Hepatocyte (in vitro differentiated cells): ENCODE data around the gene GIPR. TPM values are rescaled to one million over a fixed set of nuclear protein-coding genes. Genes with fewer than 3 reads are reported as not detected.

ENCODE experiments used
- DNase-seq: peaks from one replicate; pipeline ENCODE4 v3.0.0-alpha.2; 2016; ENCODE audit warnings: low spot score
- H2AFZ ChIP-seq: fragments of 200-600 bp; sonication (generic); 2 replicates; pipeline ENCODE4 v1.6.0; 2016; ENCODE audit warnings: antibody characterized with exemption, mild to moderate bottlenecking
- H3K27ac ChIP-seq: fragments of 200-600 bp; sonication (generic); 2 replicates; pipeline ENCODE4 v1.5.1; 2016; ENCODE audit warnings: mild to moderate bottlenecking
- H3K27me3 ChIP-seq: fragments of 200-600 bp; sonication (generic); 2 replicates; pipeline ENCODE4 v1.6.1; 2016
- H3K36me3 ChIP-seq: fragments of 200-600 bp; sonication (generic); replicated peaks from 2 replicates; pipeline ENCODE4 v1.5.1; 2016; ENCODE audit warnings: low read depth; ENCODE audit not compliant: insufficient read depth
- H3K4me1 ChIP-seq: fragments of 200-600 bp; sonication (generic); 2 replicates; pipeline ENCODE4 v1.5.1; 2016; ENCODE audit warnings: mild to moderate bottlenecking, moderate library complexity; ENCODE audit not compliant: insufficient read depth
- H3K4me2 ChIP-seq: fragments of 200-600 bp; sonication (generic); 2 replicates; pipeline ENCODE4 v1.6.0; 2016
- H3K4me3 ChIP-seq: fragments of 200-600 bp; sonication (generic); 2 replicates; pipeline ENCODE4 v1.5.1; 2016; ENCODE audit warnings: mild to moderate bottlenecking
- H3K79me2 ChIP-seq: fragments of 200-600 bp; sonication (generic); 2 replicates; pipeline ENCODE4 v1.6.0; 2017; ENCODE audit warnings: mild to moderate bottlenecking
- H3K9me2 ChIP-seq: fragments of 200-600 bp; sonication (generic); replicated peaks from 2 replicates; pipeline ENCODE4 v1.6.0; 2017; ENCODE audit warnings: mild to moderate bottlenecking; ENCODE audit not compliant: insufficient read depth
- H3K9me3 ChIP-seq: fragments of 200-600 bp; sonication (generic); 2 replicates; pipeline ENCODE4 v1.5.1; 2016; ENCODE audit warnings: low read depth, mild to moderate bottlenecking
- H4K20me1 ChIP-seq: fragments of 200-600 bp; sonication (generic); 2 replicates; pipeline ENCODE4 v1.6.0; 2016; ENCODE audit warnings: mild to moderate bottlenecking; ENCODE audit not compliant: insufficient read depth, poor library complexity, severe bottlenecking
- CTCF ChIP-seq: fragments of 200-600 bp; sonication (generic); IDR thresholded peaks from 2 replicates; pipeline ENCODE4 v1.5.1; 2016; ENCODE audit warnings: antibody characterized with exemption, mild to moderate bottlenecking; ENCODE audit not compliant: poor library complexity
- EZH2 ChIP-seq: fragments of 200-600 bp; sonication (generic); IDR thresholded peaks from 2 replicates; pipeline ENCODE4 v1.6.1; 2016; ENCODE audit warnings: antibody characterized with exemption, mild to moderate bottlenecking, borderline replicate concordance
- EZH2phosphoT487 ChIP-seq: fragments of 200-600 bp; sonication (generic); IDR thresholded peaks from one replicate; pipeline ENCODE4 v1.6.1; 2018; ENCODE audit warnings: antibody characterized with exemption, mild to moderate bottlenecking, low read depth, moderate library complexity; ENCODE audit not compliant: unreplicated experiment, severe bottlenecking
- WGBS: methylation state at CpG from one replicate; pipeline ENCODE4 v1.1.6; 2016; ENCODE audit warnings: low lambda C conversion rate; ENCODE audit errors: missing lambda C conversion rate; 5-methylcytosine and 5-hydroxymethylcytosine counted together
- polyA plus RNA-seq: library from polyadenylated mRNA; unstranded; fragments of >200 nt; fragmentation: Nextera tagmentation; extraction: Ambion mirVana; gene quantifications from 2 replicates; pipeline ENCODE4 v1.2.1, GENCODE V29; 2016
- total RNA-seq: library from RNA; depleted of rRNA; stranded (reverse); fragments of >200 nt; gene quantifications from 2 replicates; pipeline ENCODE4 v1.2.3, GENCODE V29; 2014

The GIPR gene
- total and polyA plus RNA-seq, 2 experiments from 2014 or later, result 2.7 to 5.6 TPM

- Histone ChIP-seq H3K9me2 (no peaks in the 10 kb centered on the region), H3K4me2 (peak overlapping the region; percentile 72), H3K27me3 (peaks cover 9% of the 10 kb centered on the region), H3K79me2 (no peaks in the 10 kb centered on the region), H3K27ac (no peak overlapping the region), H2AFZ (no peak overlapping the region), H3K36me3 (no peaks in the 10 kb centered on the region), H3K4me1 (peaks cover 12% of the 10 kb centered on the region), H4K20me1 (no peaks in the 10 kb centered on the region), H3K4me3 (no peak overlapping the region), H3K9me3 (no peaks in the 10 kb centered on the region)
- 29% methylated on average over 25 of the region's 42 CpGs for WGBS
- DNase-seq, result peak; percentile 90
- TF ChIP-seq EZH2phosphoT487, result no peak
- TF ChIP-seq CTCF, result no peak
- no peak for TF ChIP-seq EZH2
These were observed 2.8 kb downstream of the GIPR start for GRCh38 chr19:45670670-45671453.

GRCh38 chr19:45674946-45675345 is 6.9 kb downstream of the GIPR start:
- Histone ChIP-seq H3K4me2 (no peak overlapping the region), H3K4me3 (no peak overlapping the region), H3K9me3 (no peaks in the 10 kb centered on the region), H3K9me2 (no peaks in the 10 kb centered on the region), H3K79me2 (no peaks in the 10 kb centered on the region), H3K27ac (no peak overlapping the region), H3K4me1 (peaks cover 11% of the 10 kb centered on the region), H2AFZ (no peak overlapping the region), H3K27me3 (peaks cover 5% of the 10 kb centered on the region), H4K20me1 (no peaks in the 10 kb centered on the region), H3K36me3 (no peaks in the 10 kb centered on the region)
- 84% methylated on average over 7 of the region's 7 CpGs for WGBS
- TF ChIP-seq EZH2, result no peak
- no peak for TF ChIP-seq CTCF
- TF ChIP-seq EZH2phosphoT487, result no peak
- DNase-seq, result no peak

- H2AFZ ChIP-seq, result peak overlapping the region; percentile 47
- H3K79me2 ChIP-seq, result no peaks in the 10 kb centered on the region
- 9% methylated on average over 19 of the region's 28 CpGs for WGBS
- H3K27me3 ChIP-seq, result no peaks in the 10 kb centered on the region
- H3K4me3 ChIP-seq, result peak overlapping the region; percentile 23
- H3K9me3 ChIP-seq, result no peaks in the 10 kb centered on the region
- no peaks in the 10 kb centered on the region for H3K36me3 ChIP-seq
- peak overlapping the region; percentile 89 for H3K4me2 ChIP-seq
- peak; percentile 49 for DNase-seq
- H3K27ac ChIP-seq, result peak overlapping the region; percentile 54
- TF ChIP-seq EZH2 (no peak), CTCF (no peak), EZH2phosphoT487 (no peak)
- no peaks in the 10 kb centered on the region for H3K9me2 ChIP-seq
- H3K4me1 ChIP-seq, result peaks cover 10% of the 10 kb centered on the region
- H4K20me1 ChIP-seq, result no peaks in the 10 kb centered on the region
These were observed 8.8 kb downstream of the GIPR start for GRCh38 chr19:45676851-45677263.
